ENCODE measurements around the gene SKP1. TPM values are rescaled to one million over a fixed set of nuclear protein-coding genes. Genes with fewer than 3 reads are reported as not detected.

The SKP1 gene
- total and polyA plus RNA-seq, 7 donors, result 193 to 938 (median 320) TPM

- 79 to 91% methylated on average over 17 of the region's 17 CpGs for WGBS, 2 donors
- intact Hi-C loops (cut with DNase I), result no loop called here
- Histone ChIP-seq H3K27me3 (no peaks in the 10 kb centered on the region), H3K9me3 (no peaks in the 10 kb centered on the region), H3K4me1 (peaks cover 0 to 12% (median 7%) of the 10 kb centered on the region in 4 donors), H3K36me3 (no peaks in the 10 kb centered on the region), H3K4me3 (no peak overlapping the region), H3K27ac (no peak overlapping the region)
- DNase-seq, result no peak
- no peak for TF ChIP-seq POLR2AphosphoS5 (IDR thresholded peaks at IDR 0.05)
- no peak for TF ChIP-seq EP300 (IDR thresholded peaks at IDR 0.05)
- no peak for TF ChIP-seq POLR2A (IDR thresholded peaks at IDR 0.05)
- no peak for TF ChIP-seq CTCF (IDR thresholded peaks at IDR 0.05)
Observed at GRCh38 chr5:134120386-134121138, 56.2 kb downstream of the SKP1 start.

GRCh38 chr5:134119720-134120119, 57.0 kb downstream of the SKP1 start:
- H3K4me1 ChIP-seq, result peaks cover 0 to 9% (median 3%) of the 10 kb centered on the region in 4 donors
- 77 to 91% methylated on average over 12 of the region's 12 CpGs for WGBS, 2 donors
- no peaks in the 10 kb centered on the region for H3K9me3 ChIP-seq
- TF ChIP-seq POLR2AphosphoS5 (IDR thresholded peaks at IDR 0.05) (no peak), POLR2A (IDR thresholded peaks at IDR 0.05) (no peak), CTCF (IDR thresholded peaks at IDR 0.05) (no peak), EP300 (IDR thresholded peaks at IDR 0.05) (no peak)
- H3K27me3 ChIP-seq, result no peaks in the 10 kb centered on the region
- H3K27ac ChIP-seq, result no peak overlapping the region
- DNase-seq, result no peak
- H3K36me3 ChIP-seq, result no peaks in the 10 kb centered on the region
- intact Hi-C loops (cut with DNase I), result no loop called here
- H3K4me3 ChIP-seq, result no peak overlapping the region

GRCh38 chr5:134118212-134118835, 58.4 kb downstream of the SKP1 start:
- Histone ChIP-seq H3K4me3 (no peak overlapping the region), H3K4me1 (peaks cover 0 to 17% (median 13%) of the 10 kb centered on the region in 4 donors), H3K27ac (no peak overlapping the region), H3K9me3 (no peaks in the 10 kb centered on the region), H3K27me3 (peaks cover 2 to 7% (median 4%) of the 10 kb centered on the region in 3 donors), H3K36me3 (no peaks in the 10 kb centered on the region)
- no peak for TF ChIP-seq CTCF (IDR thresholded peaks at IDR 0.05)
- TF ChIP-seq EP300 (IDR thresholded peaks at IDR 0.05), result no peak
- TF ChIP-seq POLR2A (IDR thresholded peaks at IDR 0.05), result no peak
- no peak for TF ChIP-seq POLR2AphosphoS5 (IDR thresholded peaks at IDR 0.05)
- intact Hi-C loops (cut with DNase I), result no loop called here
- WGBS, 2 donors, result 74 to 85% methylated on average over 4 of the region's 4 CpGs
- no peak for DNase-seq

GRCh38 chr5:134116789-134117761, 59.7 kb downstream of the SKP1 start:
- no peak for DNase-seq
- Histone ChIP-seq H3K4me1 (peaks cover 0 to 21% (median 15%) of the 10 kb centered on the region in 4 donors), H3K36me3 (no peaks in the 10 kb centered on the region), H3K27me3 (peaks cover 9 to 20% (median 12%) of the 10 kb centered on the region in 3 donors), H3K9me3 (no peaks in the 10 kb centered on the region), H3K27ac (no peak overlapping the region), H3K4me3 (no peak overlapping the region)
- no peak for TF ChIP-seq CTCF (IDR thresholded peaks at IDR 0.05)
- no peak for TF ChIP-seq EP300 (IDR thresholded peaks at IDR 0.05)
- TF ChIP-seq POLR2A (IDR thresholded peaks at IDR 0.05), result no peak
- TF ChIP-seq POLR2AphosphoS5 (IDR thresholded peaks at IDR 0.05), result no peak
- intact Hi-C loops (cut with DNase I), result no loop called here
- WGBS, 2 donors, result 82 to 94% methylated on average over 12 of the region's 12 CpGs
